OCI-LY1 (cell line): Measurements from ENCODE around the gene KRTAP16-1.

ENCODE experiments used
- H2AFZ ChIP-seq: fragments of 200-600 bp; sonication (generic), shearing (Covaris generic); 2 replicates; pipeline ENCODE4 v1.6.0; 2014; ENCODE audit warnings: antibody characterized with exemption, mild to moderate bottlenecking, low read length
- H3F3A ChIP-seq: fragments of 200-600 bp; sonication (generic), shearing (Covaris generic); 2 replicates; pipeline ENCODE4 v1.6.0; 2014; ENCODE audit warnings: mild to moderate bottlenecking, antibody characterized with exemption, low read length, moderate library complexity; ENCODE audit not compliant: insufficient read depth
- H3K27ac ChIP-seq: fragments of 200-600 bp; sonication (generic); 2 replicates; pipeline ENCODE4 v1.5.1; 2014; ENCODE audit warnings: low read length, mixed run types, mild to moderate bottlenecking, low read depth; ENCODE audit not compliant: poor library complexity, severe bottlenecking
- H3K27me3 ChIP-seq: fragments of 200-600 bp; sonication (generic); 2 replicates; pipeline ENCODE4 v1.6.0; 2014; ENCODE audit warnings: antibody characterized with exemption, mild to moderate bottlenecking, low read length, moderate library complexity; ENCODE audit not compliant: insufficient read depth
- H3K36me3 ChIP-seq: fragments of 200-600 bp; sonication (generic); 2 replicates; pipeline ENCODE4 v1.6.1; 2014; ENCODE audit warnings: mild to moderate bottlenecking, antibody characterized with exemption, low read length, moderate library complexity, mixed read lengths; ENCODE audit not compliant: insufficient read depth
- H3K4me1 ChIP-seq: fragments of 200-600 bp; sonication (generic); 2 replicates; pipeline ENCODE4 v1.5.1; 2014; ENCODE audit warnings: mild to moderate bottlenecking, low read length, moderate library complexity; ENCODE audit not compliant: insufficient read depth, severe bottlenecking
- H3K4me2 ChIP-seq: fragments of 200-600 bp; sonication (generic), shearing (Covaris generic); 2 replicates; pipeline ENCODE4 v1.6.1; 2014; ENCODE audit warnings: low read length
- H3K4me3 ChIP-seq: fragments of 200-600 bp; sonication (generic); 2 replicates; pipeline ENCODE4 v1.5.1; 2014; ENCODE audit warnings: low read length, low read depth, mild to moderate bottlenecking, mixed read lengths; ENCODE audit not compliant: poor library complexity, severe bottlenecking
- H3K79me2 ChIP-seq: fragments of 200-600 bp; shearing (Covaris generic); 2 replicates; pipeline ENCODE4 v1.6.1; 2016; ENCODE audit warnings: mixed run types, low read length, mixed read lengths; ENCODE audit not compliant: insufficient read depth
- H3K9ac ChIP-seq: fragments of 200-600 bp; sonication (generic), shearing (Covaris generic); 2 replicates; pipeline ENCODE4 v1.6.1; 2014; ENCODE audit warnings: mild to moderate bottlenecking, low read length, mixed read lengths
- H3K9me2 ChIP-seq: fragments of 200-600 bp; sonication (generic), shearing (Covaris generic); 2 replicates; pipeline ENCODE4 v1.6.1; 2014; ENCODE audit warnings: low read depth, mild to moderate bottlenecking, low read length, mixed read lengths
- H3K9me3 ChIP-seq: fragments of 200-600 bp; shearing (Covaris generic); 2 replicates; pipeline ENCODE4 v1.6.1; 2014; ENCODE audit warnings: low read length, mixed read lengths
- H4K20me1 ChIP-seq: fragments of 200-600 bp; sonication (generic), shearing (Covaris generic); 2 replicates; pipeline ENCODE4 v1.6.0; 2016; ENCODE audit warnings: mild to moderate bottlenecking, low read length; ENCODE audit not compliant: insufficient read depth
- EZH2 ChIP-seq: fragments of 200-600 bp; sonication (generic), shearing (Covaris generic); IDR thresholded peaks from 2 replicates; pipeline ENCODE4 v1.8.0; 2017; ENCODE audit warnings: borderline replicate concordance, mixed run types, mild to moderate bottlenecking, antibody characterized with exemption, low read length, moderate library complexity, mixed read lengths
- TF ChIP-seq, protein P1 (sequence below): fragments of 200-600 bp; sonication (generic), shearing (Covaris generic); IDR thresholded peaks from 2 replicates; pipeline ENCODE4 v1.5.1; 2017; ENCODE audit warnings: mild to moderate bottlenecking, antibody characterized with exemption, low read length, moderate library complexity, mixed read lengths

The KRTAP16-1 gene

GRCh38 chr17:41267711-41268110 lies 41.4 kb downstream of the KRTAP16-1 start:
- H3K27me3 ChIP-seq, result no peaks in the 10 kb centered on the region
- H3K9me2 ChIP-seq, result no peaks in the 10 kb centered on the region
- TF ChIP-seq EZH2, result no peak
- TF ChIP-seq, protein P1, sequence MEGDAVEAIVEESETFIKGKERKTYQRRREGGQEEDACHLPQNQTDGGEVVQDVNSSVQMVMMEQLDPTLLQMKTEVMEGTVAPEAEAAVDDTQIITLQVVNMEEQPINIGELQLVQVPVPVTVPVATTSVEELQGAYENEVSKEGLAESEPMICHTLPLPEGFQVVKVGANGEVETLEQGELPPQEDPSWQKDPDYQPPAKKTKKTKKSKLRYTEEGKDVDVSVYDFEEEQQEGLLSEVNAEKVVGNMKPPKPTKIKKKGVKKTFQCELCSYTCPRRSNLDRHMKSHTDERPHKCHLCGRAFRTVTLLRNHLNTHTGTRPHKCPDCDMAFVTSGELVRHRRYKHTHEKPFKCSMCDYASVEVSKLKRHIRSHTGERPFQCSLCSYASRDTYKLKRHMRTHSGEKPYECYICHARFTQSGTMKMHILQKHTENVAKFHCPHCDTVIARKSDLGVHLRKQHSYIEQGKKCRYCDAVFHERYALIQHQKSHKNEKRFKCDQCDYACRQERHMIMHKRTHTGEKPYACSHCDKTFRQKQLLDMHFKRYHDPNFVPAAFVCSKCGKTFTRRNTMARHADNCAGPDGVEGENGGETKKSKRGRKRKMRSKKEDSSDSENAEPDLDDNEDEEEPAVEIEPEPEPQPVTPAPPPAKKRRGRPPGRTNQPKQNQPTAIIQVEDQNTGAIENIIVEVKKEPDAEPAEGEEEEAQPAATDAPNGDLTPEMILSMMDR, result no peak
- H3K27ac ChIP-seq, result no peak overlapping the region
- H4K20me1 ChIP-seq, result no peaks in the 10 kb centered on the region
- H3K36me3 ChIP-seq, result no peaks in the 10 kb centered on the region
- H3K4me1 ChIP-seq, result no peaks in the 10 kb centered on the region
- H3K79me2 ChIP-seq, result no peaks in the 10 kb centered on the region
- H3F3A ChIP-seq, result no peaks in the 10 kb centered on the region
- no peak overlapping the region for H3K4me2 ChIP-seq
- no peak overlapping the region for H2AFZ ChIP-seq
- H3K4me3 ChIP-seq, result no peak overlapping the region
- H3K9me3 ChIP-seq, result no peaks in the 10 kb centered on the region
- no peak overlapping the region for H3K9ac ChIP-seq

DNA sequence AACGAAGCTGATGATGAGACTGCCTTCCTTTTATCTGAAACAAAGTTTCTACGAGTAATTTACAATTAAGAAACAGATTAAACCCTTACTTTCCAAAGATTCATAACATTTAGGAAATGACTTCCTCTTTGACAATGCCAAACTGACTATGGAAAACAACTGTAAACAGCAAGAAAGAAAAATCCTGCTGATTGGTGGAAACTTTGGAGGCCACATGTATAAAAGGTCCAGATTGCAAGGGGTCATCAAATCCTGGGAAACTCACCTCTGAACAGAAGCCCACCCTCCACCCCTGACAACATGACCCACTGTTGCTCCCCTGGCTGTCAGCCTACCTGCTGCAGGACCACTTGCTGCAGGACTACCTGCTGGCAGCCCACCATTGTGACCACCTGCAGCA lies 44.0 kb downstream of the KRTAP16-1 start, which contains the start of gene KRTAP9-6:
Gene KRTAP9-6, plus strand, starts transcription at position 301 of the 400 bp plus-strand sequence. Its CDS starts 0 bp downstream, at position 301.
- H3F3A ChIP-seq, result no peaks in the 10 kb centered on the region
- no peaks in the 10 kb centered on the region for H3K36me3 ChIP-seq
- no peaks in the 10 kb centered on the region for H3K79me2 ChIP-seq
- H3K4me1 ChIP-seq, result no peaks in the 10 kb centered on the region
- TF ChIP-seq, protein P1, result no peak
- no peak for TF ChIP-seq EZH2
- H3K4me2 ChIP-seq, result no peak within 1 kb of the TSS
- no peaks in the 10 kb centered on the region for H3K9me3 ChIP-seq
- H2AFZ ChIP-seq, result no peak within 1 kb of the TSS
- no peaks in the 10 kb centered on the region for H3K27me3 ChIP-seq
- no peaks in the 10 kb centered on the region for H3K9me2 ChIP-seq
- H3K4me3 ChIP-seq, result no peak within 1 kb of the TSS
- H3K27ac ChIP-seq, result no peak within 1 kb of the TSS
- H3K9ac ChIP-seq, result no peak within 1 kb of the TSS
- H4K20me1 ChIP-seq, result no peaks in the 10 kb centered on the region

GRCh38 chr17:41264599-41264998 lies 44.5 kb downstream of the KRTAP16-1 start:
- no peaks in the 10 kb centered on the region for H3K36me3 ChIP-seq
- no peaks in the 10 kb centered on the region for H3F3A ChIP-seq
- no peak overlapping the region for H3K4me2 ChIP-seq
- H4K20me1 ChIP-seq, result no peaks in the 10 kb centered on the region
- no peak overlapping the region for H3K4me3 ChIP-seq
- no peaks in the 10 kb centered on the region for H3K9me2 ChIP-seq
- TF ChIP-seq, protein P1, result no peak
- no peak for TF ChIP-seq EZH2
- H3K79me2 ChIP-seq, result no peaks in the 10 kb centered on the region
- H3K9ac ChIP-seq, result no peak overlapping the region
- no peaks in the 10 kb centered on the region for H3K27me3 ChIP-seq
- H3K9me3 ChIP-seq, result no peaks in the 10 kb centered on the region
- no peak overlapping the region for H3K27ac ChIP-seq
- no peak overlapping the region for H2AFZ ChIP-seq
- no peaks in the 10 kb centered on the region for H3K4me1 ChIP-seq
